ENCODE measurements around the gene CCDC88C.

Gene CCDC88C

GRCh38 chr14:91342206-91342760 is 75.3 kb downstream of the CCDC88C start:
- no peak for DNase-seq

- DNase-seq: no peak
Observed at GRCh38 chr14:91341751-91342154, 75.9 kb downstream of the CCDC88C start.

GRCh38 chr14:91341334-91341733 is 76.3 kb downstream of the CCDC88C start:
- DNase-seq: no peak

GRCh38 chr14:91339671-91340369 is 77.8 kb downstream of the CCDC88C start:
- no peak for DNase-seq

- no peak for DNase-seq
Observed at GRCh38 chr14:91339076-91339475, 78.5 kb downstream of the CCDC88C start.

GRCh38 chr14:91338379-91338778 is 79.2 kb downstream of the CCDC88C start:
- no peak for DNase-seq

- no peak for DNase-seq
Observed at GRCh38 chr14:91337699-91338335, 79.8 kb downstream of the CCDC88C start.

- DNase-seq: no peak
Observed at GRCh38 chr14:91336093-91336450, 81.5 kb downstream of the CCDC88C start.

- no peak for DNase-seq
Observed at GRCh38 chr14:91335191-91336092, 82.2 kb downstream of the CCDC88C start.

GRCh38 chr14:91333650-91334039 is 84.0 kb downstream of the CCDC88C start:
- DNase-seq: no peak

- no peak for DNase-seq
Observed at GRCh38 chr14:91332986-91333649, 84.5 kb downstream of the CCDC88C start.

GRCh38 chr14:91332171-91332985 is 85.2 kb downstream of the CCDC88C start:
- no peak for DNase-seq

- DNase-seq: no peak
Observed at GRCh38 chr14:91331721-91332120, 85.9 kb downstream of the CCDC88C start.

GRCh38 chr14:91330856-91331255 is 86.8 kb downstream of the CCDC88C start:
- DNase-seq: peak; percentile 31

GRCh38 chr14:91330096-91330696 is 87.4 kb downstream of the CCDC88C start:
- DNase-seq: no peak

- DNase-seq: no peak
Observed at GRCh38 chr14:91329486-91330014, 88.1 kb downstream of the CCDC88C start.

- no peak for DNase-seq
Observed at GRCh38 chr14:91328313-91329050, 89.1 kb downstream of the CCDC88C start.

- no peak for DNase-seq
Observed at GRCh38 chr14:91327661-91328312, 89.8 kb downstream of the CCDC88C start.

- no peak for DNase-seq
Observed at GRCh38 chr14:91327250-91327595, 90.4 kb downstream of the CCDC88C start.

Data from activated gamma-delta T cell treated with Interleukin-2 at 50 U/mL for 16 hours (primary cell).